ENCODE results near the gene FAM90A1.
"Not testable (repeated sequence)": the region's sequence is repeated elsewhere in the genome, so short reads cannot be mapped to it uniquely, and the experiment has no call there.

FAM90A1 gene

DNA sequence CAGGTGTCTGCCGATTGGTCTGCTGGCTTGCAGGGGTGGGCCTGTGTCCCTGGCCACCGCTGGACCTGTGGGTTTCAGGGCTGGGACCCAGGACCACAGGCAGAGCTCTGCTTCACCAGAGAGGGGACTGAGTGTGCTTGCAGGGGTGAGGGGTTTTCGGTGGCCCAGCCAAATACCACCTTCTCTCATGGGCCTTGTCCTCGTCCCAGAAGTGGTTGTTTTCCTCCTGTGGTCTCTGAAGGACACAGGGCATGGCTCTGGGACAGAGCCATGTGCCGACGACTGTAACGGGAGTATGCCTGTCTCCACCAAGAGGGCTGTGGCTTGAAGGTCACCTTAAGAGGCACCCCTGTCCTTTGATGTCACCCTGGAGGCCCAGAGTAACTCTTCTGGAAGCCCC, 7.3 kb upstream of the FAM90A1 start:
- not testable (repeated sequence) for FAIRE-seq

DNA sequence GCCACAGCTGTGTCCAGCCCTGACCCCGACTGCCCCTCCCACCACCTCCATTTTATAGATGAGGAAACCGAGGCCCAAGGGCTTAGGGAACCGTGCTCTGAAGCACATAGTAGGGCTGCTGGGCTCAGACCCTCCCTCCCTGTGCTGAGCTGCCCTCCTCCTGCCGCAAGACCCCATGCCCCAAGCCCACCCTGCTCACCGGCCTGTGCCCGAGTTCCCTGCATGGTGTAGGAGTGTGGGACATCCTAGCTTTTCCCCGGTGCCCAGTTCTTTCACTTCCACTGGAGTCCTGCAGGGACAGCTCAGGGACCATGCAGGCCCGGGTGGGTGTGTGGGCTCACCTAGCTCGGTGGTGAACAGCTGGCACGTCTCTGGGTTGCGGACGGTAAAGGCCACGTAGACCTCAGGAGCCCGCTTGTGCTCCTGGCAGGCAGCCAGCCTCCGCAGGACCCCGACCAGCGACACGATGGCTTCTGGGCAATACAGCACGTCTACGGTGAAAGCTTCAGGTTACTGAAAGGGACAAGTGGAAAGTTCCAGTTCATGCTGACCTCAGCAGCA, 6.6 kb upstream of the FAM90A1 start:
- FAIRE-seq; DNase-seq (ENCODE audit: insufficient read length, low spot score): not testable (repeated sequence)

More for the DNA sequence above, 7.3 kb upstream of the FAM90A1 start:
- DNase-seq (ENCODE audit: insufficient read length, low spot score) = not testable (repeated sequence)

DNA sequence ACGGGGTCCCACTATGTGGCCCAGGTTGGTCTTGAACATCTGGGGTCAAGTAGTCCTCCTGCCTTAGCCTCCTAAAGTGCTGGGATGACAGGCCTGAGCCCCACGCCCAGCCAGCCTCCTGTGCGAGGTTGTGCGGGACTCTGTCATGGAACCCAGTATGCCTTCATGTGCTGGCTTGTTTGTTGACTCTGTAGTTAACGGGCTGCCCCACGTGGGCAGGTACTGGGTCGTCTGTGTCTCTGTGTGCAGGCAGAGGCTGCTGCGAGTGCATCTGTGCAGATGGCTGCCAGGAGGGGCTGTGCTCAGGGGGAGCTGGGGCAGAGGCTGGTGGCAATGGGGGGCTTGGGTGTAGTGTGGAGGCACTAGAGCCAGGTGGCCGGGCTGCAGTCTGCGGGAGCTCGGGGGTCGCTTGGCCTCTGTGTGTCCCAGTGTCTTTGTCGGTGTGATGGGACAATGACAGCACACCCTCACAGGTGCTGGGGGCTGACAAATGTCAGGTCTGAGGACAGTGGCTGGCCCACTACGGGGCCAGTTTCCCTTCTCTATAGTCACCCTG, 6.0 kb upstream of the FAM90A1 start:
- not testable (repeated sequence) for DNase-seq (ENCODE audit: insufficient read length, low spot score); FAIRE-seq

DNA sequence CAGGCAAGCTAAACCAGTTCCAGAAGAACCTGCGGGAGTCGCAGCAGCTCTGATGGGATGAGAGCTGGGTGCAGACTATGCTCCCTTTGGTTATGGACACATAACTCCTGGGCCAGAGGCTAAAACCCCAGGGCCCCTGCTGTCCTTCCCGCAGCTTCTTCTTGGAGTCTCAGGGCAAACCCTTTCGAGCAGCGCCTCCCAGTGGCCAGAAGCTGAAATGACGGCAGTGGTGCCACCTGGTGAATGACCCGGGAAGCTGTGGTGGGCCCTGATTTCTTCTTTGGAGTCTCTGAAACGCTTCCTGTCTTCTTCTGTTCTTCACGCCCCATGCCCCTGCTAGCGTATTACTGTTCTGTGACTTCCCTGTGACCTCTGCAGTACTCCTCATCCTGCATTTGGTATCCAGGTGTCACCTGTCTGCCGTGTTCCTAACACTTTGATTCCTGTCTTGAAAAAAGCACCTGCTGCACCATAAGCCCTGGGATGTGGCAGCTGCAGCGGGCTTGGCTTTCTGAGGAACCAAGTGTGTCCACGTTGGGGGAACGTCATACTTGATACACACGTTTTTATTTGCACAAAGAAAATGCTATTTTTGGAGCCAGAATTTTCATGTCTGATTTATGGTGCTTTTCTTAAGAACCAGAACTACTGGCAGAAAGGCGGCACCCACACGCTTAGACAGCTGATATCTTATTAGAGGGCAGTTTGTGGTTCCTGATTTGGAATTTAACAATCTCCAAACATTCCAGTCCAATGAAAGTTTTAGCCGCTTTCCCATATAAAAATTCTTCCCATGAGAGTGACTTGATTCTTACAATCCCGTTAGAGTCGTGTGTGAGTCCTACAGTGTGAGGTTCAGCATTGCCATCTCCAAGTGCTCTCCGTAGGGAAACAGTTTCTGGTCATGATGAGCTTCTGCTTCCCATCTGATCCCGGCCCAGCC, 4.5 kb upstream of the FAM90A1 start:
- DNase-seq (ENCODE audit: insufficient read length, low spot score); FAIRE-seq: not testable (repeated sequence)

DNA sequence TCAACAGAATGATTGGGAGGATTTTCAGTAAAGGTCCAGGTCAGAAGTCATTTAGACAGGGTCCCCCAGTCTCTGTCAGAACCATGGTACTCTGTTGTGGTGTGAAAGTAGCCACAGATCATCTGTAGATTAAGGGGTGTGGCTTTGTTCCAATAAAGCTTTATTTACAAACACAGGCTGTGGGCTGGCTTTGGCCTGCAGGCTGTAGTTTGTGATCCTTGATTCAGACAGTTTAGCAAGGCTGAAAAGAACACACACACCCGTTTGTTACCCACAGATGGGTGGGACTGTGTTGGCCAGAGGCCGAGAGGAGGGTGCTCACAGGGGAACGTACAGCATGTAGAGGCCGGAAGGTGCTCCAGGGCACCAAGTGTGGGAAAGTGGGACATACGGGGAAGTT, 3.6 kb upstream of the FAM90A1 start:
- not testable (repeated sequence) for DNase-seq (ENCODE audit: insufficient read length, low spot score); FAIRE-seq

DNA sequence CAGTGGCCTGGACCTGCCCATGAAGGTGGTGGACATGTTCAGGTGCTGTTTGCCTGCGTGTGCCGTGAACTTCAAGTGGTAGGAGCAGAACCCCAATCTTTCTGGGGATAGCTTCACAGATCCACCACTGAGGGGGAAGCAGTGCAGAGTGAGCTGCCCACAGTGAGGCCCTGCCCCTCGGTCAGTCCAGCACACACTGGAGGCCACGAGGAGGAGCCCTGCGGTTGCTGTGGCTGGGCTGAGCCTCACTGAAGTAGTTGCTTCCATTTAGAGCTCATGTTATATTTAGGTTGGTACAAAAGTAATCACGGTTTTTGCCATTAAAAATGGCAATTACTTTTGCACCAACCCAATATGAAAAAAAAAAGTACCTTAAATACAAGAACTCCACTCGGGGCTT, 2.1 kb upstream of the FAM90A1 start:
- not testable (repeated sequence) for FAIRE-seq

DNA sequence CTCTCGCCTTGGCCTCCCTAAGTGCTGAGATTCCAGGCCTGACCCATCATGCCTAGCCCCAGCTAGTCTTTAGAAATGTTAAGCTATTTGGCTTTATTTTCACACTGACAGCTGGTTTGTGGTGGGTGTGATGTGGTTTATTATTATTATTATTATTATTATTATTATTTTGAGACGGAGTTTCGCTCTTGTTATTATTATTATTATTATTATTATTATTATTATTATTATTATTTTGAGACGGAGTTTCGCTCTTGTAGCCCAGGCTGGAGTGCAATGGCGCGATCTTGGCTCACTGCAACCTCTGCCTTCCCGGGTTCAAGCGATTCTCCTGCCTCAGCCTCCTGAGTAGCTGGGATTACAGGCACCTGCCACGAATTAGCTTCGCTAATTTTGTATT, 1.2 kb upstream of the FAM90A1 start:
- not testable (repeated sequence) for FAIRE-seq; DNase-seq (ENCODE audit: insufficient read length, low spot score)

More for the DNA sequence above, 2.1 kb upstream of the FAM90A1 start:
- DNase-seq (ENCODE audit: insufficient read length, low spot score) = not testable (repeated sequence)

DNA sequence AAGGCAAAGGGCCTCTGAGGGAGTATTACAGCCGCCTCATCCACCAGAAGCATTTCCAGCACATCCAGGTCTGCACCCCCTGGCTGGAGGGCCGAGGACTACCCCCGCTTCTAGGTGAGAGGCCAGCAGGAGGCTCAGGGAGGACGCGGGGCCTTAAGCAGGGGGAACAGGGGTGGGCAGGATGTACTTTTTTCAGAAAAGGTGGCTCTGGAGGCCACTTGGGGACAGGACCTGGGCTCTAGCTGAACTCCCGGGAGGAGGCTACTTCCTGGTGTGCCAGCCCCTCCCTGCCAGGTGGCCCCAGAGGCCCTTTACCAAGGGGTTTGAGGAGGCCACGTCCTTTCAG, 287 bp upstream of the FAM90A1 start:
- FAIRE-seq; DNase-seq (ENCODE audit: insufficient read length, low spot score): not testable (repeated sequence)

DNA sequence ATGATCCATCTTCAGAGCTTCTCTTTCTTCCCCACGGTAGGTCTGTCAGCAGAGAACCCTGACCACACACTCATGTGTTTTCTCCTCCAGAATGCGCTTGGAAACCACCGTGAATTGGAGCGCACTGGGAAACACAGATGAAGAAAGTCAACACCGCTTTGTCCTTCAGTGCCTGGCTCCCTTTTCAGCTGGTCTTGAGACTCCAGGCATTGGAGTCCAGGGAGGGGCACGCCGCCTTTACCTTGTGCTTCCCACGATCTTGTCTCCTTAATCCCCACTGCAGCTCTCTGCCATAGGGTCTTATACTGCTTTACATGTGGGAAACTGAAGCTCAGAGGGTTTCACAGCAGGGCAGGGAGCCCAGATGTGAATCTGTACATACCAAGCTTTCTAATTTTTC, 1.1 kb downstream of the FAM90A1 start:
- DNase-seq (ENCODE audit: insufficient read length, low spot score) (no peak), FAIRE-seq (no peak)
- no peak for TF ChIP-seq POLR2A (IDR thresholded peaks at IDR 0.05; ENCODE audit: low read depth, low read length)

DNA sequence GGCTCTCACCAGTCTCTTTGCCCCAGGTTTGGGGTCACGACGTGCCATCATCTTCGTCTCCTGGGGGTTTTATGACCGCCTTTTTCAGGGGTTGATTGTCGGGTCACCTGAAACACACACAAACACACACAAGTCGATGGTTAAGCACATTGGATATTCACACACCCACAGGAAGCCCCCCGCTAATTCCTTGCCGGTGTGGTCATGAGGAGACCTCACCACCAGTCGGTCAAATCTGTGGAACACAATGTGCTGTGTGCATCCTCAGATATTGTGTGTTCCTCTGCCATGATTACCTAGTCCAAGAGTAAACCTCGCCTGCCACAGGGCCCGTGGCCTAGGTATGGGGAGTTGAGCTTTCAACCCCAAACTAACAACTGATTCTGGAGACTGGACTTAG, 2.6 kb downstream of the FAM90A1 start:
- DNase-seq (ENCODE audit: insufficient read length, low spot score); FAIRE-seq: not testable (repeated sequence)

DNA sequence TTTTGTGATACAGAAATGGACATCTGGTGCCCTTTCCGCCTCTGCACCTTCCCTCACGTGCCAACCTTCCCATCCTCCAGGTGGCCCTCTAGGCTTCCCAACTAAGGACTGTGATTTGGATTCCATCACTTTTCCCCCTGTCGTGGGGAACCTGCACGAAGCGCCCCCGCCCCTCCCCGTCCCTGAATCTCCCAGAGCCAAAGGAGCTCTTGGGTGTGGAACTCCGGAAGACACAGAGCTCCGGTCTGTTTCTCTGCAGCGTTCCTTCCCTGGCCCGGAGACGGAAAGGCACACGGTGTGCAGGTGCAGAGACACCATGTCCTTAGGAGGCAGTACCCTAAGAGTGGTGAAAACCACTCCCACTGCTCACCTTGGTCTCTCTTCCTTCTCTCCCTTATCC, 3.8 kb downstream of the FAM90A1 start:
- not testable (repeated sequence) for DNase-seq (ENCODE audit: insufficient read length, low spot score); FAIRE-seq

DNA sequence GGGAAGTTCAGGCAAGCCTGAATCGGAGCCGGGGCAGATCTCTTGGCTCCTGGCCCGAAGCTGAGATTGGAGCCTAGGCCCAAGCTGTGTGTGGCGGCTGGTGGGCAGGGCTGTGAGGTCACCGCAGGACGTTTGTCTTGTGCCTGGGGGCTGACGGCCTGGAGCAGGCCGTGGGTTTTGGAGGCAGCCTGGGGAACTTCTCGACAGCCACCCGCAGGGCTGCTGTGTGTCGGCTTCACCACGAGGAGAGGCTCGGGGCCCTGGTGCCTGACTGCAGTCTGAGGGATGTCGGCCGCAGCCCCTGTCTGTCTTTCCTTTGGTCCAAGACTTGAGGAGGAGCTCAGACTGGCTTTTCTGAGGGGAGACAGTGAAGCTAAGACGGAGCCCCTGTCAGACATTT, 5.1 kb downstream of the FAM90A1 start:
- not testable (repeated sequence) for FAIRE-seq; DNase-seq (ENCODE audit: insufficient read length, low spot score)

DNA sequence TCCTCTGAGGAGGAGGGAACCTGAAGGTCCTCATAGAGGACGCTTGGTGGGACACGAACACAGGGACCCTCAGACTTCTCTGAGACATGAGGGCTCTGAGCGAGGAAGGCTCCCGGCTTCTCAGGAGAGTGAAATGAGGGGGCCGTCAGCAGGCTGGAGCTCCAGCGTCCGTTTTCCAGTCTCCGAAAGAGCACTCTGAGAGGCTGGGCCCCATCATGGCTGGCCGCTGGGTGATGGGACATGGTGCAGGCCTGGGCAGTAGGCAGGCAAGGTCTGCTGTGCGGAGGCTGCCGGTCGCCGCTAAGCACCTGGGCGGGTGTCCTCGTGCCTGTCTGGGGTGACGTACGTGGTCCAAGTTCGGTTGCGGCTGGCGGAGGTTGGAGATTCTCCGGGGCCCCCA, 5.6 kb downstream of the FAM90A1 start:
- not testable (repeated sequence) for DNase-seq (ENCODE audit: insufficient read length, low spot score); FAIRE-seq

DNA sequence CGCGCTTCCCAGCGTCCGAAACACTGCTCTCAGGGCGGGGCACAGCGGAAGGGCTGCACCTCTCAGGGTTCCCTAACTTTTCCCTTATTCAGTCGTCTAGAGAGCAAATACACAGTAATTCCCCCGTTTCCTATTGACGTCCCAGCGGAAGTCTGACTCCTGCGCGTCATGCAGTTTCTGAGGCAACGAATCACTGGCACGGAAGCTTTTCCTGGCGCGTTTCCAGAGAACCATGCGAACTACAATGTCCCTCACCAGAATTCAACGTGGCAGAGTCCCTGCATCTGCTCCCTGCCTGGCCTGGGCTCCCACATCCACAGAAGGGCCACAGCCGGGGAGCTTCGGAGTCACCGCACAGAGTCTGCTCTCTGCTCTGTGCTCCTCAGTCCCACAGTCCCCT, 6.0 kb downstream of the FAM90A1 start:
- DNase-seq (ENCODE audit: insufficient read length, low spot score); FAIRE-seq: not testable (repeated sequence)

DNA sequence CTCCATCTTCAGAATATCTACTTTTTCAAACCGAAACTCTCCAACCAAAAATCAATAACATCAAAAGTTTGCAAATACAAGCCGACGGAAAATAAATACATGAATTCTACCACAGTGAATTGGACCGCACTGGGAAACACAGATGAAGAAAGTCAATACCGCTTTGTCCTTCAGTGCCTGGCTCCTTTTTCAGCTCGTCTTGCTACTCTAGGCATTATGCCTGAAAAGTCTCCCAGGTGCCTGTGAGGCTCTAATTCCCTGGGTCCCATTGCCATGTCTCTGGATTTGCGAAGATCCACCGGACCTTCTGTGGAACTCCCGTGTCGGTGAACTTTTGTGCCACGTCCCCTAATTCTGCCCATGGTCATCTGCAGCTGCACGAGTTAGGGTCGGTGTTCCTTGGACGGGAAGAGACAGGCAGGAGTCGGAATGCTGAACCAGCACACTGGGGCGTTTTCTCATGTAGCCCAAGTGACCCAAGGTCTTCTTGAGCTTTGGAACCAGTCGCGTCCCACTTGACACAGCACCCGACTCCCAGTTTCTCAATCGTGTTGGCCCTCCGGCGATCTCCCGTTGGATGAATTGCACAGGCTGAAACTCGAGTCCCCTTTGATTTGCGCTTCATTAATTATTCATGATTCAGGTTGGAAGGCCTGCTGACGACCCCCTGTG, 8.6 kb downstream of the FAM90A1 start:
- not testable (repeated sequence) for FAIRE-seq; DNase-seq (ENCODE audit: insufficient read length, low spot score)

DNA sequence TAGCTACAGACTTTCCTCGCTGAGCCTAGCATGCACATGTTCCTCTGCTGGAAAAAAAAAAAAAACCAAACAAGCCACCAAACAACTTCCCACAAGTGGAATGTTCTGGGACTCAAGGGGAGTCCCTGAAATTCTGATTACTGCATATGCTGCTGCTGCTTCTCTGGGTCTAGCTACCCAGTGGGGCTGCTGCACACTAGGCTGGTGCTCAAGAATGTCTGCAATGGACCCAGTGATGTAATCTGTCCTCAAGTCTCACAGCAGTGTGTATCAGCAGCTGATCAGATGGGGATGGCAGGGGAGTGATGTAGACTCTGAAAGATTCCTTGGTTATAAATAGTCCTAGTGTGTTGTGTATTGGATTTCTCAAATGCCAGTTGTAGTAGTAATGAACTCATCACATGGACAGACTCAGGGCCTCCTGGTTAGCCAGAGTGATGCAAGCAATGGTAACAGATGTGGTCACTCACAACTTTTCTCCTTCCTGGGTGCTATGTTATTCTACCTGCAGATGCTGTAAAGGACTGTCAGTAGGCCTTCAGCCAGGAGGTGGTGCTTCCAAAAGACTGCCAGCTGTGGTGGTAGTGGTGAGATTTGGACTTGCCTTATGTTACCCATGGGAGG, 29.6 kb downstream of the FAM90A1 start:
- not testable (repeated sequence) for FAIRE-seq; DNase-seq (ENCODE audit: insufficient read length, low spot score)

DNA sequence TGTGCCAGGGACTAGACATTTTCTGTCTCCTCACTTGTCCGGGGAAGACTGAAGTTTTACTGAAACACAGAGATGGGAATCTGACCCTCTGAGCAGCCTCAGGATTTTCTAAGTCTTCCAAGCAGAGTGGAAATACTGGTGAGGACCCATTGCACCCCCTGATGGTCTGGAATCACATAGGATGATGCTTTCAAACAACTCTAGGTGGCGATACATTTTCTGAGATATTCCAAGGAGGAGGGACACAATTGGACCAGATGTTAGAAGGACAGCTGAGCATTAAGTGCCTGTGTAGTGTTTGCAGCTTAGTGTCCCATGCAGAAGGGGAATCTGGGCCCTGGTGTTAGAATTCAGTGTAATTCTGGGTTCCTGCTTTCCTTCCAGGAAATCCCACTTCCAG, 39.3 kb downstream of the FAM90A1 start:
- not testable (repeated sequence) for DNase-seq (ENCODE audit: insufficient read length, low spot score); FAIRE-seq

DNA sequence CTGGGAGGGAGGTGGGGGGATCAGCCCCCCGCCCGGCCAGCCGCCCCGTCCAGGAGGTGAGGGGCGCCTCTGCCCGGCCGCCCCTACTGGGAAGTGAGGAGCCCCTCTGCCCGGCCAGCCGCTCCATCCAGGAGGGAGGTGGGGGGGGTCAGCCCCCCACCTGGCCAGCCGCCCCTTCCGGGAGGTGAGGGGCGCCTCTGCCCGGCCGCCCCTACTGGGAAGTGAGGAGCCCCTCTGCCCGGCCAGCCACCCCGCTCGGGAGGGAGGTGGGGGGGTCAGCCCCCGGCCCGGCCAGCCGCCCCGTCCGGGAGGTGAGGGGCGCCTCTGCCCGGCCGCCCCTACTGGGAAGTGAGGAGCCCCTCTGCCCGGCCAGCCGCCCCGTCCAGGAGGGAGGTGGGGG, 43.2 kb downstream of the FAM90A1 start:
- FAIRE-seq; DNase-seq (ENCODE audit: insufficient read length, low spot score): not testable (repeated sequence)

DNA sequence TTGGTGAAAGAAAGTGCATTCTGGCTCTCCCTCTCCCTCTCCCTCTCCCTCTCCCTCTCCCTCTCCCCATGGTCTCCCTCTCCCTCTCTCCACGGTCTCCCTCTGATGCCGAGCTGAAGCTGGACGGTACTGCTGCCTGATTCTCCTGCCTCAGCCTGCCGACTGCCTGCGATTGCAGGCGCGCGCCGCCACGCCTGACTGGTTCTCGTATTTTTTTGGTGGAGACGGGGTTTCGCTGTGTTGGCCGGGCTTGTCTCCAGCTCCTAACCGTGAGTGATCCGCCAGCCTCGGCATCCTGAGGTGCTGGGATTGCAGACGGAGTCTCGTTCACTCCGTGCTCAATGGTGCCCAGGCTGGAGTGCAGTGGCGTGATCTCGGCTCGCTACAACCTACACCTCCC, 44.1 kb downstream of the FAM90A1 start:
- FAIRE-seq = not testable (repeated sequence)

DNA sequence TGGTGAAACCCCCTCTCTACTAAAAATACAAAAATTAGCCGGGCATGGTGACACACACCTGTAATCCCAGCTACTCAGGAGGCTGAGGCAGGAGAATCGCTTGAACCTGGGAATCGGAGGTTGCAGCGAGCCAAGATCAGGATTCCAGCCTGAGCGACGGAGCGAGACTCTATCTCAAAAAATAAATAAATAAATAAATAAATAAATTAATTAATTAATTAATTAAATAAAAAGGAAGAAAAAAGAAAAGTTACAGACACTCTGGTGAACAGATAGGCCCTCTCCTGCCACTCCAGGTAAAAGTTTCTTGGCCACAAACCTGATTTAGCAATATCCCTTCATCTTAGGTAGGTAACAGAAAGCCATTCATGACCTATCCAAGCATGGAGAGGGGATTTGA, 44.5 kb downstream of the FAM90A1 start:
- FAIRE-seq; DNase-seq (ENCODE audit: insufficient read length, low spot score): not testable (repeated sequence)

More for the DNA sequence above, 44.1 kb downstream of the FAM90A1 start:
- DNase-seq (ENCODE audit: insufficient read length, low spot score) = not testable (repeated sequence)
